Activated T-cell treated with anti-CD3 and anti-CD28 coated beads for 1 hour (primary cell): ENCODE measurements around the gene MXRA8.

Experiments
- DNase-seq: peaks from one replicate; pipeline ENCODE4 v3.0.0-alpha.2; 2020; ENCODE audit warnings: low read depth

The MXRA8 gene

DNA sequence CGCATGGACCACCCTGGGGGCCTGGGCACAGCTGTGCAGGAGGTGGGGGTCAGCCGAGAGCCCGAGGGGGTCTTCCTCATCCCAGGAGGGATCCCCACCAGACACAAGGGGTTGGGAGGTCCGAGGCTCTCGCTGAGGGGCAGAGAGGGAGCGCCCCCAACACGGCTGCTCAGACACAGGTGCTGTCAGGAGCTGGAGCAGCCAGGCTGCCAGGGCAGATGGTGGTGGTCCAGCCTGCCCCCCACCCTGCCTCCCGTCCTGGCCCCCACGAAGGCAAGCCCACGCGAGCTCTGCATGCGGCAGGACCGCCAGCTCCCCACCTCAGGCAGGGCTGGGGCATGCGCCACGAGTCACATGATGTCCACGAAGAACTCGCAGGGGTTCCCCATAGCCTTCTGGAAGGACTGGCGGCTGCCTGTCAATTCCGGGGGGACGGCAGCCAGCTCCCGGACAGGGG lies 22.5 kb downstream of the MXRA8 start:
- DNase-seq, result no peak

DNA sequence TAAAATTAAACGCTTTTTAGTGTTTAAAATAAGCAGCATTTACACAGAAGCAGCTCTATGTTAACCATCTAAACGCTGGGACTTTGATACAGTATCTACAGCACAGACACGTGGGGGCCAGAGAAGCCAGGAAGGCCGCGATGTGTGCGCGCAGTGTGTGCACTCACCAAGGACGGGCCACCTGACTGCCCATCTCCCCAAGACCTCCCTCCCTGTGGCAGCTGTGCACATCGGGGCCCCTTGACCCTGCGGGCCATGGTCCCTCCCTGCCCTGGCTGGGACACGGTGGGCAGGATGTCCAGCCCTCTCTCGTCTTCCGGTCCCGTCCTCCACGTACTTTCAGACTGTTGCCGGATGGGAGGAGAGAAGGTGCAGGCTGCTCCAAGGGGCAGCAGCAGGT lies 23.1 kb downstream of the MXRA8 start:
- DNase-seq, result no peak

DNA sequence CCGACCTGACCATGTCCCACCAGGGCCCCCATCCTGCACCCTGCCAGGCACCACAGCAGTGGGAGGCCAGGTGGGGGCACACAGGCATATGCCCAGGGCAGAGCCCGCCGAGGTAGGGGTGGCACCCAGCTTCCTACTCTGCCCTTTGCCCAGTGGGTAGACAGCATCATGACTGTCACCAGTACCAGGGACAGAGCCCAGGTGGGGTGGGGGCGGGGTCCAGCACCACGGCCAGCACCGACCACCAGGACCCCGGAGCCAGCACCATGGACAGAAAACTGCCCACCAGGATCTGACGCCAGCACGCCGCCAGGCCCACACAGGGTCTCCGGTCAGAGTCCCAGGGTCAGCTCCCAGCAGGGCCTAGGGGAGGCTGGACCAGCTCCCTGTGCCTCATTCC lies 23.5 kb downstream of the MXRA8 start:
- DNase-seq, result no peak

DNA sequence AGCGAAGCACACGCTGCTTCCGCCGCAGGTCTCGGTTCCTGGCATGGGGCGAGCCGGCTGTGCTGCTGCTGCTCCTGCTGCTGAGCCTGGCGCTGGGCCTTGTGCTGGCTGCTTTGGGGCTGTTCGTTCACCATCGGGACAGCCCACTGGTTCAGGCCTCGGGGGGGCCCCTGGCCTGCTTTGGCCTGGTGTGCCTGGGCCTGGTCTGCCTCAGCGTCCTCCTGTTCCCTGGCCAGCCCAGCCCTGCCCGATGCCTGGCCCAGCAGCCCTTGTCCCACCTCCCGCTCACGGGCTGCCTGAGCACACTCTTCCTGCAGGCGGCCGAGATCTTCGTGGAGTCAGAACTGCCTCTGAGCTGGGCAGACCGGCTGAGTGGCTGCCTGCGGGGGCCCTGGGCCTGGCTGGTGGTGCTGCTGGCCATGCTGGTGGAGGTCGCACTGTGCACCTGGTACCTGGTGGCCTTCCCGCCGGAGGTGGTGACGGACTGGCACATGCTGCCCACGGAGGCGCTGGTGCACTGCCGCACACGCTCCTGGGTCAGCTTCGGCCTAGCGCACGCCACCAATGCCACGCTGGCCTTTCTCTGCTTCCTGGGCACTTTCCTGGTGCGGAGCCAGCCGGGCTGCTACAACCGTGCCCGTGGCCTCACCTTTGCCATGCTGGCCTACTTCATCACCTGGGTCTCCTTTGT lies 24.7 kb downstream of the MXRA8 start:
- DNase-seq, result no peak

DNA sequence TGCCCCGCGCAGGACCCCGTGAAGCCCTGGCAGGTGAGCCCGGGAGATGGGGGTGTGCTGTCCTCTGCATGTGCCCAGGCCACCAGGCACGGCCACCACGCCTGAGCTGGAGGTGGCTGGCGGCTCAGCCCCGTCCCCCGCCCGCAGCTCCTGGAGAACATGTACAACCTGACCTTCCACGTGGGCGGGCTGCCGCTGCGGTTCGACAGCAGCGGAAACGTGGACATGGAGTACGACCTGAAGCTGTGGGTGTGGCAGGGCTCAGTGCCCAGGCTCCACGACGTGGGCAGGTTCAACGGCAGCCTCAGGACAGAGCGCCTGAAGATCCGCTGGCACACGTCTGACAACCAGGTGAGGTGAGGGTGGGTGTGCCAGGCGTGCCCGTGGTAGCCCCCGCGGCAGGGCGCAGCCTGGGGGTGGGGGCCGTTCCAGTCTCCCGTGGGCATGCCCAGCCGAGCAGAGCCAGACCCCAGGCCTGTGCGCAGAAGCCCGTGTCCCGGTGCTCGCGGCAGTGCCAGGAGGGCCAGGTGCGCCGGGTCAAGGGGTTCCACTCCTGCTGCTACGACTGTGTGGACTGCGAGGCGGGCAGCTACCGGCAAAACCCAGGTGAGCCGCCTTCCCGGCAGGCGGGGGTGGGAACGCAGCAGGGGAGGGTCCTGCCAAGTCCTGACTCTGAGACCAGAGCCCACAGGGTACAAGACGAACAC lies 25.4 kb downstream of the MXRA8 start:
- no peak for DNase-seq

DNA sequence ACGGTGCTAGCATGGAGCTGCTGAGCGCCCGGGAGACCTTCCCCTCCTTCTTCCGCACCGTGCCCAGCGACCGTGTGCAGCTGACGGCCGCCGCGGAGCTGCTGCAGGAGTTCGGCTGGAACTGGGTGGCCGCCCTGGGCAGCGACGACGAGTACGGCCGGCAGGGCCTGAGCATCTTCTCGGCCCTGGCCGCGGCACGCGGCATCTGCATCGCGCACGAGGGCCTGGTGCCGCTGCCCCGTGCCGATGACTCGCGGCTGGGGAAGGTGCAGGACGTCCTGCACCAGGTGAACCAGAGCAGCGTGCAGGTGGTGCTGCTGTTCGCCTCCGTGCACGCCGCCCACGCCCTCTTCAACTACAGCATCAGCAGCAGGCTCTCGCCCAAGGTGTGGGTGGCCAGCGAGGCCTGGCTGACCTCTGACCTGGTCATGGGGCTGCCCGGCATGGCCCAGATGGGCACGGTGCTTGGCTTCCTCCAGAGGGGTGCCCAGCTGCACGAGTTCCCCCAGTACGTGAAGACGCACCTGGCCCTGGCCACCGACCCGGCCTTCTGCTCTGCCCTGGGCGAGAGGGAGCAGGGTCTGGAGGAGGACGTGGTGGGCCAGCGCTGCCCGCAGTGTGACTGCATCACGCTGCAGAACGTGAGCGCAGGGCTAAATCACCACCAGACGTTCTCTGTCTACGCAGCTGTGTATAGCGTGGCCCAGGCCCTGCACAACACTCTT lies 26.2 kb downstream of the MXRA8 start:
- no peak for DNase-seq

DNA sequence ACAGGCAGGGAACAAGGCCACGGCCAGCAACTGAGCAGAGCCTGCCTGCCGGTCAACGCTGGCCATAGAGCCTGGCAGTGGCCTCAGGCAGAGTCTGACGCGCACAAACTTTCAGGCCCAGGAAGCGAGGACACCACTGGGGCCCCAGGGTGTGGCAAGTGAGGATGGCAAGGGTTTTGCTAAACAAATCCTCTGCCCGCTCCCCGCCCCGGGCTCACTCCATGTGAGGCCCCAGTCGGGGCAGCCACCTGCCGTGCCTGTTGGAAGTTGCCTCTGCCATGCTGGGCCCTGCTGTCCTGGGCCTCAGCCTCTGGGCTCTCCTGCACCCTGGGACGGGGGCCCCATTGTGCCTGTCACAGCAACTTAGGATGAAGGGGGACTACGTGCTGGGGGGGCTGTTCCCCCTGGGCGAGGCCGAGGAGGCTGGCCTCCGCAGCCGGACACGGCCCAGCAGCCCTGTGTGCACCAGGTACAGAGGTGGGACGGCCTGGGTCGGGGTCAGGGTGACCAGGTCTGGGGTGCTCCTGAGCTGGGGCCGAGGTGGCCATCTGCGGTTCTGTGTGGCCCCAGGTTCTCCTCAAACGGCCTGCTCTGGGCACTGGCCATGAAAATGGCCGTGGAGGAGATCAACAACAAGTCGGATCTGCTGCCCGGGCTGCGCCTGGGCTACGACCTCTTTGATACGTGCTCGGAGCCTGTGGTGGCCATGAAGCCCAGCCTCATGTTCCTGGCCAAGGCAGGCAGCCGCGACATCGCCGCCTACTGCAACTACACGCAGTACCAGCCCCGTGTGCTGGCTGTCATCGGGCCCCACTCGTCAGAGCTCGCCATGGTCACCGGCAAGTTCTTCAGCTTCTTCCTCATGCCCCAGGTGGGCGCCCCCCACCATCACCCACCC lies 27.0 kb downstream of the MXRA8 start, which contains the start of gene TAS1R3:
TAS1R3 (plus strand) TSS at position 213 of the 898 bp plus-strand sequence; CDS start at position 279, 66 bp downstream.
- no peak for DNase-seq

DNA sequence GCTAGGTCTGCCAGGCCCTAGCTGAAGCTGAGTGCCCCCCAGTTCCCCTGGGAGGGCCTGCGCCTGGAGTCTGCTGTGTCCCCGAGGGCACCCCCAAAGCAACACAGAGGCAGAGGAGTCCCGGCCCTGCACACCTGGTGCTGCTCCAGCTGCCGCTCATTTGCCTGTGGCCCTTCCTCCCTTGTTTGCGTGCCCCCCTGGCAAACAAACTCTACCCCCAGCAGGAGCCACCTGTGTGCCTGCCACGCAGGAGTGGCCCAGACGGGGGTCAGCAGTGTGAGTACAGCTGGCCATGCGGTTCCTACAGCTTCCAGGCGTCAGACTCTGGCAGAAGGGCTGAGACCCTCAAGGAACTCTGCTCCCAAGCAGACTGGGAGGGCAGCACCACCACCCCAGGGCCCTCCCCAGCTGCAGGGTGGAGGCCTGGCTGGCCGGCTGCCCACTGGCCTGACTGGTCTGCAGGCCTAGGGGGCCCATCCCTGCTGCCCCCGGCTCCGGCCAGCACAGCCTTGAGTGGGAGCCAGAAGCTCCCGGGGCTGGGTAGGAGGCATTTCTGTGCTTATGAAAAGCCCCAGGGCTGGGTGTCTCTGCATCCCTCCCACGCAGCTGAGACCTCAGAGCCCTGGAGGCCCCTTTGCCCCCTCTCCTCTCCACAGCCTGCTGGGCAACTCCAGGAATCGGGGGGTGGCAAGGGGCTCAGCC lies 27.8 kb downstream of the MXRA8 start:
- DNase-seq, result no peak

DNA sequence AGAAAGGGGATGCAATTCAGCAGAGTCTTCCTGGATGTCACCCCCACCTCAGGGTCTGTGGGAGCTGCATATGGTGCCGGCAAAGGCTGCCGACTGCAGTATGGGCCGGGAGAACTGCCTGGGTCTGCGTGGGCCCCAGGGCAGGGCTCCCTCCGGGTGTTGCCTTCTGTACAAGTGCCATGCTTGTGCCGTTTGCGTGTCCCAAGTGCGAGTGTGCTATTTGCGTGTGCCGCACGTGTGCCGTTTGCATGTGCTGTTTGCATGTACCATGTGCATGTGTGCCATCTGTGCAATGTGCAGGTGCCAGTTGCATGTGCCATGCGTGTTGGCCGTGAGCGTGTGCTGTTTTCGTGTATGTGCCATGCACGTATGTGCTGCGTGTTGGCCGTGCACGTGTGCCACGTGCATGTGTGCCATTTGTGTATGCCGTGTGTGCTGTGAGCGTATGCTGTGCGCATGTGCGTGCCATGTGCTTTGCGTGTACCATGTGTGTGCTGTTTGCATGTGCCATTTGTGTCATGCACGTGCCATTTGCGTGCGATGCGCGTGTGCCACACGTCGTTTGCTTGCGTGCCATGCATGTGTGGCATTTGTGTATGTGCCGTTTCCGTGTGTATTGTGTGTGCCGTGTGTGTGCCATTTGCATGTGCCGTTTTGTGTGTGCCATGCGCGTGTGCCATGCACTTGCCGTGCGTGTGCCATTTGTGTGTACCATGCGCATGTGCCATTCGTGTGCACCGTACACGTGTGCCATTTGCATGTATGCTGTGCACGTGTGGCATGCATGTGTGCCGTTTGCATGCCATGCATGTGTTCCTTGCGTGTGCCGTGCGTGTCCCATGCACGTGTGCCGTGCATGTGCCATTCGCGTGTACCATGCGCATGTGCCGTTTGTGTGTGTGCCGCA lies 28.8 kb downstream of the MXRA8 start:
- no peak for DNase-seq

DNA sequence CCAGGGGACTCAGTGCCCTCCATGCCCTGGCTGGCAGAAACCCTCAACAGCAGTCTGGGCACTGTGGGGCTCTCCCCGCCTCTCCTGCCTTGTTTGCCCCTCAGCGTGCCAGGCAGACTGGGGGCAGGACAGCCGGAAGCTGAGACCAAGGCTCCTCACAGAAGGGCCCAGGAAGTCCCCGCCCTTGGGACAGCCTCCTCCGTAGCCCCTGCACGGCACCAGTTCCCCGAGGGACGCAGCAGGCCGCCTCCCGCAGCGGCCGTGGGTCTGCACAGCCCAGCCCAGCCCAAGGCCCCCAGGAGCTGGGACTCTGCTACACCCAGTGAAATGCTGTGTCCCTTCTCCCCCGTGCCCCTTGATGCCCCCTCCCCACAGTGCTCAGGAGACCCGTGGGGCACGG lies 30.1 kb downstream of the MXRA8 start:
- no peak for DNase-seq

DNA sequence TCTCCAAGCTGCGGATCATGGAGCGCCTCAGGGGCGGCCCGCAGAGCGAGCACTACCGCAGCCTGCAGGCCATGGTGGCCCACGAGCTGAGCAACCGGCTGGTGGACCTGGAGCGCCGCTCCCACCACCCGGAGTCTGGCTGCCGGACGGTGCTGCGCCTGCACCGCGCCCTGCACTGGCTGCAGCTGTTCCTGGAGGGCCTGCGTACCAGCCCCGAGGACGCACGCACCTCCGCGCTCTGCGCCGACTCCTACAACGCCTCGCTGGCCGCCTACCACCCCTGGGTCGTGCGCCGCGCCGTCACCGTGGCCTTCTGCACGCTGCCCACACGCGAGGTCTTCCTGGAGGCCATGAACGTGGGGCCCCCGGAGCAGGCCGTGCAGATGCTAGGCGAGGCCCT lies 31.1 kb downstream of the MXRA8 start:
- no peak for DNase-seq

DNA sequence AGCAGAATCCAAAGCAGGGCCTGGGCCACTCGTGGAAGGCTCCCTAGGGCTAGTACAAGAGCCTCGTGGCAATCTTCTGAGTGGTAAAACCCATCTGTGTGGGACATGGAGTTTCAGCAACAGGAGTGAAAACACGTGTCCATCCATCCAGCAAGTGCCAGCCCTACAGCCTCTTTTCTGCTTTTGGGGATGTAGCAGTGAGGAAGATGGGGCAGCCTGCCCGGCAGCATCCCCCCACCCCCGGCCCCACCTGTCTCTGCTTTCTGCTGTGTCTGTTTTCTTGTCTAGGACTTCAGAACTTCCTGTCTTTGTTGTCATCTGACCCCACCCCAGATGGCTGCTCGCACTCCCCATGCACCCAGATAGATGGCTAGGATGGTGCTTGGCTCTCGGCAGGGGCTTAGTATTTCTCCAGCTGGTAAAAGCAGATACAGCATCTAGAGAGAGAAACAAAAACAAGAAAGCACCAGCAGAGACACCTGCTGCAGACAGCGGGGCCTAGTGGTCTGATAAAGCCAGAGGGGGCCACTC lies 32.2 kb downstream of the MXRA8 start:
- DNase-seq, result no peak

DNA sequence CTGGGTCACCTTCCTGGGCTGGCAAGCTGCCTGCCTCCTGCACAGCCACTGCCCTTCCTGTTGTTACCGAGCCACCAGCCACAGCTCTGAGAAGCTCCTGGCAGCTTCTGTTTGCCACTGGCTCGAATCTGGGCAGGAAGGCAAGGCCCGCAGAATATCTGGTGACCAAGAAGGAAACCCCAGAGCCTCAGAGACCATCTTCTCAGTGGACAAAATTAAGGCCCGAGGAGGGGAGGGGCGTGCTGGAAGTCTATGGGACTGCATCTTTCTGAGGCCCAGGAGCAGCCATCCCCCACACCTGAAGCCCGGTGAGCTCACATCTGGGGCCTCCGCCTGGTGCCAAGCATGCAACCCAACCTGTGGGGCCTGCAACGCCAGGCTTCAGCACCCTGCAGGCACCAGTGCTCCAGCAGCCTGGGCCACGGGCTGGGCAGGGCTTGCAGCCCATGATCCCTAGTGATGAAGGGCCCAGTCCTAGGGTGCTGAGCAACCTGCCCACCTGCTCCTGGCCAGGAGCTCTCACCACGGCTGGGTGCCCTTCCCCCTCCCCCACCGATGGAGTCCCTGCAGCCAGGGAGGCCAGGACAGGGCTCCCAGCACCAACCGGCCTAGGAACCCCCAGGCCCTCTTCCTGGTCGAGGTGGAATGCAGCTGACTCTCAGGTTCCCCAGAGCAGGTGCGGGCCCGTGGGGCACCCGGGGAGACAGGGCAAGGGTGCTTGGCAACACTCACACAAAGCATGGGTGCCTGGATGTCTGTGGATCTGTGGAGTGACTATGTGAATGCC lies 32.9 kb downstream of the MXRA8 start:
- no peak for DNase-seq

DNA sequence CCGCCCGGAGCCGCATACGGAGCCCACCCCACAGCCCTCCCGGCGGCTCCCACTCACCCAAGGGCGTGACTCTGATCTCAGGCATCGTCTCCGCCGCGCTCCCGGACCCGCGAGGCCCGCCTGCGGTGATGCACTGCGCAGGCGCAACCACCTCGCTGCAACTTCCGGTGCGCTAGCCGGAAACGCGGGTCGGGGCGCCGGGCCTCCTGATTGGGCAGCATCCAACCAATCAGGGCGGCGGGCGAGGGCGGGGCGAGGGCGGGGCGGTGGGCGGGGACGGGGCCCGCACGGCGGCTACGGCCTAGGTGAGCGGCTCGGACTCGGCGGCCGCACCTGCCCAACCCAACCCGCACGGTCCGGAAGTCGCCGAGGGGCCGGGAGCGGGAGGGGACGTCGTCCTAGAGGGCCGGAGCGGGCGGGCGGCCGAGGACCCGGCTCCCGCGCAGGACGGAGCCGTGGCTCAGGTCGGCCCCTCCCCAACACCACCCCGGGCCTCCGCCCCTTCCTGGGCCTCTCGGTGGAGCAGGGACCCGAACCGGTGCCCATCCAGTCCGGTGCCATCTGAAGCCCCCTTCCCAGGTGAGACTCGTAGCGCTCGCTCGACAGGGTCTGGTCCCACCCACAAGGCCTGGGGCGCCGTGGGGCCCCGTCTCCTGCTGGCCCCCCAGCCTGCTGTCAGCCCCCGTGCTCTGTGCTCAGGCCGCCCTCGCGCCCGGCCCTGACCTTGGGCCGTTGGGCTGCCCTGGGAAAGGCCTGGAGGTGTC lies 33.6 kb downstream of the MXRA8 start, which contains the start of the genes CPTP and INTS11:
CPTP (plus strand) TSS at position 279 of the 764 bp plus-strand sequence. CDS start 2,109 bp downstream, outside the sequence.
INTS11 (minus strand) TSS at position 137 of the 764 bp plus-strand sequence; CDS start at position 85, 52 bp downstream.
- DNase-seq, result peak; percentile 97

DNA sequence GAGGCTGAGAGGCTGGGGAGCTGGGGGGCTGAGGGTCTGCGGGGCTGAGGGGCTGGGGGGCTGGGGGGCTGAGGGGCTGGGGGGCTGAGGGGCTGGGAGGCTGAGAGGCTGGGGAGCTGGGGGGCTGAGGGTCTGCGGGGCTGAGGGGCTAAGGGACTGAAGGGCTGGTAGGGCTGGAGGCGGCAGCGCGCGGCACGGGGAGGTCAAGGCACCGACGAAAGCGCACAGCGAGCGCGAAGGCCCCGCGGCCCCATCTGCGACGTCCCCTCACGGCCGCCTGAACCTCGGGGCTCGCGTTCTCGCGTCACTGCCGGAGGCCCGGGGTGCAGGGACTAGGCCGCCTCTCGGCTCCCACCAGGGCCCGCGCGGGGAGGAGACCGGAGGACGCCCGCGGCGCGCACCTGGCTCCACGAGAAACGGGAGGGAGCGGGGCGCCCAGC lies 34.3 kb downstream of the MXRA8 start:
- DNase-seq, result no peak

DNA sequence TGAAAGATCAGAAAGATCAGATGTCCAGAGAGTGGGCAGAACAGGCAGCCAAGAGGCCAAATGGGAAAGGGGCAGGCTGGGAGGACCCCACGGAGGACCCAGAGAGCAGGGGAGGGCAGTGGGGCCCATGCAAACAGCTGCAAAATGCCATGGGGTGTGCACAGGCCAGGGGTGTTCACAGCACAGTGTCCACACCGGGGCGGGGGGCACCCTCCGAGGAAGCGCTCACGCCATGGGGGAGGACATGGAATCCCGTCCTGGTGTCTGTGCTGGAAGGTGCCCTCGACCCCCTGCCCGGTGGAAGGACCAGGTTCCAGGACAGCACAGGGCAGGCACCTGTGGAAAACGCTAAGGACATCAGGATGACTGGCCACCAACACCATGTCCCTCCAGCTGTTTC lies 35.4 kb downstream of the MXRA8 start:
- no peak for DNase-seq

DNA sequence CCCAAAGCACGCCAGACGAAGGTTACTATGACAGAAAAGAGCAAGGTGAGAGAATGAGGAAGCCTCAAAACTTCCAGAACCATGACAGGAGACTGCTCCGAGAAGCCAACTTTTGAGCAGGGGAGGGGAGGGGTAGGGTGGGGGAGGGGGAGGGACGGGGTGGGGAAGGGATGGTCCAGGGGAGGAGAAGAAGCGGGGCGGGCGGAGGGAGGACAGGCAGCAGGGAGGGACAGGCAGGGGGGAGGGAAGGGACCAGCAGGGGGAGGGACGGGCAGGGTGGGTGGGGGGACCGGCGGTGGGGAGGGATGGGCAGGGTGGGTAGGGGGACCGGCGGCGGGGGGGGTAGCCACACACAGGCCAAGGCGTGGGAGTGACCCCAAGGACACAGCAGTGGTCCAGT lies 35.9 kb downstream of the MXRA8 start:
- no peak for DNase-seq

DNA sequence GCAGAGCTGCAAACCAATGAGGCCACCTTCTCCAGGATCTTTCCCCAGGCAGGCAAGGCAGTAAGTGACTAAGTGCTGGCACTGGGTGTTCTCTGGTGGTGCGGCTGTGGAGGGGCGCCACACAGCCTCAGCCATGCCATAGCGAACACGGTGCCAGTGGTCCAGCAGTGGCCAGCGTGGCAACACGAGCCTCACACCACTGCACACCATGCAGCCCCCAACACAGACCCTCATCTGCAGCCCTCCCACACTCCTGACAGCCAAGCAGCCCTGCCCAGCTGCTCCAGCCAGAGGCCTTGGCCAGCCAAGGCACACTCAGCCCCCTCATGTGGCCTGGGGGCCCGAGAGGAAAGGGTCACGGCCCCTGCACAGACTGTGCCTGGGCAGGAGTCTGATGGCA lies 36.9 kb downstream of the MXRA8 start:
- no peak for DNase-seq
